Activated CD8-positive, alpha-beta memory T cell treated with anti-CD3 and anti-CD28 coated beads for 4 hours (primary cell): Measurements from ENCODE around the gene SLC12A8.

Source experiments
- DNase-seq, 2 donors: peaks; one replicate each; pipeline ENCODE4 v3.0.0-alpha.2; 2020; ENCODE audit warnings: low read depth in 2 of 2

SLC12A8 gene

GRCh38 chr3:125154800-125155269, 57.7 kb downstream of the SLC12A8 start:
- DNase-seq: no peak

- no peak for DNase-seq
Observed at GRCh38 chr3:125154110-125154509, 58.4 kb downstream of the SLC12A8 start.

GRCh38 chr3:125152951-125153350, 59.6 kb downstream of the SLC12A8 start:
- no peak for DNase-seq

- DNase-seq: no peak
Observed at GRCh38 chr3:125151916-125152315, 60.6 kb downstream of the SLC12A8 start.

GRCh38 chr3:125151442-125151817, 61.1 kb downstream of the SLC12A8 start:
- no peak for DNase-seq

- DNase-seq: peak in 1 of 2 donors; percentile 14
Observed at GRCh38 chr3:125150525-125151441, 61.8 kb downstream of the SLC12A8 start.

GRCh38 chr3:125149462-125149861, 63.1 kb downstream of the SLC12A8 start:
- DNase-seq: no peak

- no peak for DNase-seq
Observed at GRCh38 chr3:125148836-125149235, 63.7 kb downstream of the SLC12A8 start.

GRCh38 chr3:125148016-125148812, 64.3 kb downstream of the SLC12A8 start:
- no peak for DNase-seq

- no peak for DNase-seq
Observed at GRCh38 chr3:125147491-125147820, 65.1 kb downstream of the SLC12A8 start.

- no peak for DNase-seq
Observed at GRCh38 chr3:125146626-125147490, 65.7 kb downstream of the SLC12A8 start.

GRCh38 chr3:125145751-125146475, 66.6 kb downstream of the SLC12A8 start:
- no peak for DNase-seq

GRCh38 chr3:125144653-125145314, 67.8 kb downstream of the SLC12A8 start:
- no peak for DNase-seq

GRCh38 chr3:125143982-125144652, 68.4 kb downstream of the SLC12A8 start:
- no peak for DNase-seq

GRCh38 chr3:125143538-125143937, 69.0 kb downstream of the SLC12A8 start:
- DNase-seq: no peak

GRCh38 chr3:125142940-125143339, 69.6 kb downstream of the SLC12A8 start:
- no peak for DNase-seq

GRCh38 chr3:125142420-125142778, 70.1 kb downstream of the SLC12A8 start:
- no peak for DNase-seq

- DNase-seq: peak; percentile 23 to 26
Observed at GRCh38 chr3:125141596-125142419, 70.7 kb downstream of the SLC12A8 start.
